H9 (cell line): ENCODE results near the gene DGKD. TPM values are rescaled to one million over a fixed set of nuclear protein-coding genes. Genes with fewer than 3 reads are reported as not detected.

Experiments used
- DNase-seq: peaks from one replicate; pipeline ENCODE4 v3.0.0-alpha.2; 2017
- H2AFZ ChIP-seq: one replicate; pipeline ENCODE4 v1.6.1; 2013; ENCODE audit warnings: mild to moderate bottlenecking, low read length, control low read depth, moderate library complexity
- H2AK5ac ChIP-seq: 2 replicates; pipeline ENCODE4 v1.6.1; 2013; ENCODE audit warnings: low read length, control low read depth, mixed read lengths; ENCODE audit not compliant: insufficient read length
- H2BK120ac ChIP-seq: one replicate; pipeline ENCODE4 v1.6.1; 2013; ENCODE audit warnings: low read depth, mild to moderate bottlenecking, low read length, control low read depth, inconsistent platforms; ENCODE audit not compliant: poor library complexity, severe bottlenecking
- H2BK12ac ChIP-seq: 2 replicates; pipeline ENCODE4 v1.6.1; 2013; ENCODE audit warnings: low read length, control low read depth, mixed read lengths, low read depth; ENCODE audit not compliant: insufficient read length
- H2BK15ac ChIP-seq: 2 replicates; pipeline ENCODE4 v1.6.1; 2013; ENCODE audit warnings: low read depth, low read length, control low read depth
- H2BK20ac ChIP-seq: one replicate; pipeline ENCODE4 v1.6.1; 2013; ENCODE audit warnings: low read depth, mild to moderate bottlenecking, low read length, control low read depth, inconsistent platforms; ENCODE audit not compliant: poor library complexity, severe bottlenecking
- H2BK5ac ChIP-seq: 2 replicates; pipeline ENCODE4 v1.6.1; 2013; ENCODE audit warnings: low read length, control low read depth, mixed read lengths; ENCODE audit not compliant: insufficient read length
- H3K14ac ChIP-seq: 2 replicates; pipeline ENCODE4 v1.6.1; 2013; ENCODE audit warnings: low read length, control low read depth; ENCODE audit not compliant: insufficient read depth
- H3K18ac ChIP-seq: 2 replicates; pipeline ENCODE4 v1.6.1; 2013; ENCODE audit warnings: low read depth, mild to moderate bottlenecking, mixed read lengths, low read length, control low read depth; ENCODE audit not compliant: insufficient read length
- H3K23ac ChIP-seq: 2 replicates; pipeline ENCODE4 v1.6.1; 2013; ENCODE audit warnings: low read length, control low read depth, mixed read lengths, low read depth; ENCODE audit not compliant: insufficient read length
- H3K23me2 ChIP-seq: 2 replicates; pipeline ENCODE4 v1.6.1; 2013; ENCODE audit warnings: low read depth, mild to moderate bottlenecking, mixed read lengths, low read length, control low read depth; ENCODE audit not compliant: insufficient read length, poor library complexity, severe bottlenecking
- H3K27ac ChIP-seq: 2 replicates; pipeline ENCODE4 v1.5.1; 2013; ENCODE audit warnings: low read length, control low read depth, mixed read lengths, low read depth; ENCODE audit not compliant: insufficient read length
- H3K27me3 ChIP-seq: 2 replicates; pipeline ENCODE4 v1.6.1; 2013; ENCODE audit warnings: low read length, control low read depth, inconsistent platforms; ENCODE audit not compliant: insufficient read depth
- H3K4ac ChIP-seq: 2 replicates; pipeline ENCODE4 v1.6.1; 2013; ENCODE audit warnings: low read depth, mild to moderate bottlenecking, control low read depth, inconsistent platforms, low read length, moderate library complexity
- H3K4me1 ChIP-seq: 2 replicates; pipeline ENCODE4 v1.6.1; 2013; ENCODE audit warnings: low read length, control low read depth, inconsistent platforms; ENCODE audit not compliant: insufficient read depth
- H3K4me2 ChIP-seq: 2 replicates; pipeline ENCODE4 v1.6.1; 2013; ENCODE audit warnings: low read length, control low read depth, mixed read lengths; ENCODE audit not compliant: insufficient read length, insufficient read depth
- H3K56ac ChIP-seq: 2 replicates; pipeline ENCODE4 v1.6.1; 2013; ENCODE audit warnings: low read depth, mild to moderate bottlenecking, mixed read lengths, low read length, control low read depth; ENCODE audit not compliant: insufficient read length
- H3K79me1 ChIP-seq: 2 replicates; pipeline ENCODE4 v1.6.1; 2013; ENCODE audit warnings: low read depth, mild to moderate bottlenecking, moderate library complexity, low read length, control low read depth, inconsistent platforms; ENCODE audit not compliant: insufficient read depth, poor library complexity, severe bottlenecking
- H3K79me2 ChIP-seq: 2 replicates; pipeline ENCODE4 v1.6.1; 2013; ENCODE audit warnings: low read length, control low read depth, inconsistent platforms; ENCODE audit not compliant: insufficient read depth
- H3K9ac ChIP-seq: 2 replicates; pipeline ENCODE4 v1.6.1; 2013; ENCODE audit warnings: low read length, control low read depth, mixed read lengths; ENCODE audit not compliant: insufficient read length; ENCODE audit errors: extremely low read depth
- H3K9me3 ChIP-seq: one replicate; pipeline ENCODE4 v1.6.1; 2013; ENCODE audit warnings: low read depth, low read length, inconsistent platforms; ENCODE audit not compliant: control insufficient read depth
- H3T11ph ChIP-seq: one replicate; pipeline ENCODE4 v1.6.1; 2013; ENCODE audit warnings: mild to moderate bottlenecking, low read length, control low read depth, inconsistent platforms
- H4K20me1 ChIP-seq: one replicate; pipeline ENCODE4 v1.6.1; 2013; ENCODE audit not compliant: control insufficient read depth, insufficient read length, insufficient read depth
- H4K5ac ChIP-seq: 2 replicates; pipeline ENCODE4 v1.6.1; 2013; ENCODE audit warnings: low read depth, mild to moderate bottlenecking, mixed read lengths, low read length, control low read depth; ENCODE audit not compliant: insufficient read length
- H4K8ac ChIP-seq: replicated peaks from 2 replicates; pipeline ENCODE4 v1.6.1; 2013; ENCODE audit warnings: low read length, control low read depth, mixed read lengths, low read depth; ENCODE audit not compliant: insufficient read length
- H4K91ac ChIP-seq: 2 replicates; pipeline ENCODE4 v1.6.1; 2013; ENCODE audit warnings: low read depth, mild to moderate bottlenecking, moderate library complexity, mixed read lengths, low read length, control low read depth; ENCODE audit not compliant: insufficient read length
- H3K27ac Mint-ChIP-seq, 3 experiments: 2 replicates in 2 of 3; 3 replicates in 1 of 3; pipeline ENCODE4 v1.8.0; 2020 to 2021; ENCODE audit warnings: mixed read lengths in 3 of 3, mild to moderate bottlenecking in 1 of 3, moderate library complexity in 1 of 3
- H3K27me3 Mint-ChIP-seq: 2 replicates; pipeline ENCODE4 v1.8.0; 2021; ENCODE audit warnings: low read depth, mild to moderate bottlenecking, moderate library complexity, mixed read lengths
- H3K36me3 Mint-ChIP-seq, 3 experiments: 2 replicates in 2 of 3; 3 replicates in 1 of 3; pipeline ENCODE4 v1.8.0; 2020 to 2021; ENCODE audit warnings: low read depth in 3 of 3, mixed read lengths in 3 of 3; ENCODE audit not compliant: insufficient read depth in 1 of 3
- H3K4me1 Mint-ChIP-seq, 2 experiments: 2 replicates each; pipeline ENCODE4 v1.8.0; 2020; ENCODE audit warnings: mixed read lengths in 2 of 2
- H3K4me3 Mint-ChIP-seq, 2 experiments: 2 replicates in 1 of 2; 3 replicates in 1 of 2; pipeline ENCODE4 v1.8.0; 2020 to 2021; ENCODE audit warnings: mild to moderate bottlenecking in 2 of 2, mixed read lengths in 2 of 2, moderate library complexity in 1 of 2
- H3K9me3 Mint-ChIP-seq, 2 experiments: 2 replicates in 1 of 2; 3 replicates in 1 of 2; pipeline ENCODE4 v1.8.0; 2020; ENCODE audit warnings: mild to moderate bottlenecking in 2 of 2, mixed read lengths in 2 of 2, moderate library complexity in 1 of 2
- CTCF ChIP-seq: fragments of 200-600 bp; sonication (generic); conservative IDR thresholded peaks from 3 replicates; pipeline ENCODE4 v1.8.0; 2021; ENCODE audit warnings: antibody characterized with exemption, mild to moderate bottlenecking
- WGBS: extraction: QIAGEN DNeasy Blood & Tissue Kit; methylation state at CpG from one replicate; pipeline ENCODE4 v1.1.7; 2013; ENCODE audit warnings: missing lambda C conversion rate, low lambda C conversion rate, mixed read lengths; ENCODE audit not compliant: insufficient read length; ENCODE audit errors: extremely low coverage; 5-methylcytosine and 5-hydroxymethylcytosine counted together
- total RNA-seq: library from RNA; stranded (reverse); gene quantifications from 2 replicates; pipeline ENCODE4 v1.2.1, GENCODE V29; 2021

DGKD gene
- total RNA-seq, 1 experiment from 2014 or later = 20.7 TPM

GRCh38 chr2:233371641-233372040, 17.3 kb downstream of the DGKD start:
- H4K8ac ChIP-seq = no peak overlapping the region
- H2BK5ac ChIP-seq = no peak overlapping the region
- H4K91ac ChIP-seq = no peak overlapping the region
- no peak overlapping the region for H4K5ac ChIP-seq
- Mint-ChIP-seq H3K4me3 (no peak overlapping the region), H3K27me3 (no peaks in the 10 kb centered on the region), H3K36me3 (no peaks in the 10 kb centered on the region), H3K9me3 (no peaks in the 10 kb centered on the region), H3K4me1 (peaks cover 16% of the 10 kb centered on the region in 2 experiments), H3K27ac (no peak overlapping the region; a peak in 1 of 7 replicates)
- H2BK15ac ChIP-seq = no peak overlapping the region
- H3K14ac ChIP-seq = no peak overlapping the region
- H2AFZ ChIP-seq = no peak overlapping the region
- no peak overlapping the region for H3K18ac ChIP-seq
- H3K23me2 ChIP-seq = no peaks in the 10 kb centered on the region
- H3T11ph ChIP-seq = no peak overlapping the region
- no peak overlapping the region for H3K4ac ChIP-seq
- H4K20me1 ChIP-seq = no peaks in the 10 kb centered on the region
- no peak overlapping the region for H3K23ac ChIP-seq
- no peak overlapping the region for H2BK120ac ChIP-seq
- no peak overlapping the region for H3K9ac ChIP-seq
- no peak for DNase-seq
- H2BK20ac ChIP-seq = no peak overlapping the region
- WGBS = no CpG with 5 or more reads among the region's 2 CpGs
- H2AK5ac ChIP-seq = no peak overlapping the region
- no peak overlapping the region for H3K4me2 ChIP-seq
- no peaks in the 10 kb centered on the region for H3K79me1 ChIP-seq
- no peak for TF ChIP-seq CTCF
- H3K4me1 ChIP-seq = no peaks in the 10 kb centered on the region; the same call in 1 of the 2 replicates
- H3K9me3 ChIP-seq = no peaks in the 10 kb centered on the region
- H3K27ac ChIP-seq = no peak overlapping the region
- no peaks in the 10 kb centered on the region for H3K27me3 ChIP-seq
- peaks cover 2% of the 10 kb centered on the region; the same call in 1 of the 2 replicates for H3K79me2 ChIP-seq
- no peak overlapping the region for H3K56ac ChIP-seq
- H2BK12ac ChIP-seq = no peak overlapping the region
